Smooth muscle cell (in vitro differentiated cells): Measurements from ENCODE around the gene DCP1A. TPM values are rescaled to one million over a fixed set of nuclear protein-coding genes. Genes with fewer than 3 reads are reported as not detected.

ENCODE experiments used
- DNase-seq: peaks from one replicate; lab custom pipeline; 2025; ENCODE audit not compliant: unreplicated experiment; lab: John Stamatoyannopoulos, UW
- H2AFZ ChIP-seq: fragments of 200-600 bp; sonication (generic); 2 replicates; pipeline ENCODE4 v1.6.0; 2016; ENCODE audit warnings: antibody characterized with exemption, low read depth, mild to moderate bottlenecking
- H3F3A ChIP-seq: fragments of 200-600 bp; sonication (generic); 2 replicates; pipeline ENCODE4 v1.6.0; 2017; ENCODE audit warnings: antibody characterized with exemption, low read depth
- H3K27ac ChIP-seq: fragments of 200-600 bp; sonication (generic); 2 replicates; pipeline ENCODE4 v1.5.1; 2016; ENCODE audit warnings: low read depth, mild to moderate bottlenecking
- H3K27me3 ChIP-seq: fragments of 200-600 bp; sonication (generic); 2 replicates; pipeline ENCODE4 v1.6.1; 2016; ENCODE audit warnings: low read depth, mild to moderate bottlenecking
- H3K36me3 ChIP-seq: fragments of 200-600 bp; sonication (generic); 2 replicates; pipeline ENCODE4 v1.5.1; 2016; ENCODE audit warnings: low read depth
- H3K4me1 ChIP-seq: fragments of 200-600 bp; sonication (generic); 2 replicates; pipeline ENCODE4 v1.5.1; 2016; ENCODE audit warnings: low read depth
- H3K4me2 ChIP-seq: fragments of 200-600 bp; sonication (generic); 2 replicates; pipeline ENCODE4 v1.6.0; 2016; ENCODE audit warnings: mild to moderate bottlenecking
- H3K4me3 ChIP-seq: fragments of 200-600 bp; sonication (generic); 2 replicates; pipeline ENCODE4 v1.5.1; 2016; ENCODE audit warnings: mild to moderate bottlenecking
- H3K79me2 ChIP-seq: fragments of 200-600 bp; sonication (generic); 2 replicates; pipeline ENCODE4 v1.6.0; 2016; ENCODE audit warnings: low read depth, mild to moderate bottlenecking
- H3K9ac ChIP-seq: fragments of 200-600 bp; sonication (generic); 2 replicates; pipeline ENCODE4 v1.6.0; 2016; ENCODE audit warnings: low read depth
- H3K9me3 ChIP-seq: fragments of 200-600 bp; sonication (generic); replicated peaks from 2 replicates; pipeline ENCODE4 v1.5.1; 2016; ENCODE audit warnings: low read depth
- H4K20me1 ChIP-seq: fragments of 200-600 bp; sonication (generic); 2 replicates; pipeline ENCODE4 v1.6.0; 2016; ENCODE audit warnings: low read depth
- WGBS: methylation state at CpG from one replicate; pipeline ENCODE4 v1.1.7; 2016; ENCODE audit warnings: low lambda C conversion rate; 5-methylcytosine and 5-hydroxymethylcytosine counted together
- polyA plus RNA-seq: library from polyadenylated mRNA; unstranded; fragments of >200 nt; fragmentation: Nextera tagmentation; extraction: Ambion mirVana; gene quantifications from 2 replicates; pipeline ENCODE4 v1.2.1, GENCODE V29; 2016
- total RNA-seq: library from RNA; depleted of rRNA; stranded (reverse); fragments of >200 nt; gene quantifications from 2 replicates; pipeline ENCODE4 v1.2.3, GENCODE V29; 2014
- TF ChIP-seq, protein P1 (sequence below): fragments of 200-600 bp; sonication (generic); IDR thresholded peaks from 2 replicates; pipeline ENCODE4 v1.5.1; 2017; ENCODE audit warnings: borderline replicate concordance, mild to moderate bottlenecking, antibody characterized with exemption; ENCODE audit not compliant: insufficient read depth, poor library complexity, severe bottlenecking

Gene DCP1A
- total and polyA plus RNA-seq, 2 experiments from 2014 or later: 24.7 to 43.5 TPM

DNA sequence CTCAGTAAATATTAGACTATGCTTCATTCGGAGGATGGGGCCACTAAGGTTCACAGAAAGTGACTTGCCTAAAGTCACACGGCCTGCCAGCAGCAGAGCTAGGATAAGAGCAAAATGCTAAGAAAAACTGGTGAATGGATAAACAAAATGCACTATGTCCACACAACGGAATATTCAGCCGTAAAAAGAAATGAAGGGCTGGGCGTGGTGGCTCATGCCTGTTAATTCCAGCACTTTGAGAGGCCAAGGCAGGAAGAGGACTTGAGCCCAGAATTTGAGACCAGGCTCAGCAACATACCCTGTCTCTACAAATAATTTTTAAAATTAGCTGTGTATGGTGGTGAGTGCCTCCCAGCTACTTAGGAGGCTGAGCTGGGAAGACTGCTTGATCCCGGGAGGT lies 99.2 kb downstream of the DCP1A start:
- H3K4me1 ChIP-seq: peaks cover 17% of the 10 kb centered on the region
- no peak overlapping the region for H3K4me2 ChIP-seq
- H3K79me2 ChIP-seq: peaks cover 100% of the 10 kb centered on the region
- H3K27me3 ChIP-seq: no peaks in the 10 kb centered on the region
- WGBS: 87% methylated on average over 6 of the region's 6 CpGs
- DNase-seq: no peak
- H3K4me3 ChIP-seq: no peak overlapping the region
- H2AFZ ChIP-seq: no peak overlapping the region
- peaks cover 100% of the 10 kb centered on the region for H4K20me1 ChIP-seq
- H3K36me3 ChIP-seq: no peaks in the 10 kb centered on the region
- no peaks in the 10 kb centered on the region for H3K9me3 ChIP-seq
- TF ChIP-seq, protein P1, sequence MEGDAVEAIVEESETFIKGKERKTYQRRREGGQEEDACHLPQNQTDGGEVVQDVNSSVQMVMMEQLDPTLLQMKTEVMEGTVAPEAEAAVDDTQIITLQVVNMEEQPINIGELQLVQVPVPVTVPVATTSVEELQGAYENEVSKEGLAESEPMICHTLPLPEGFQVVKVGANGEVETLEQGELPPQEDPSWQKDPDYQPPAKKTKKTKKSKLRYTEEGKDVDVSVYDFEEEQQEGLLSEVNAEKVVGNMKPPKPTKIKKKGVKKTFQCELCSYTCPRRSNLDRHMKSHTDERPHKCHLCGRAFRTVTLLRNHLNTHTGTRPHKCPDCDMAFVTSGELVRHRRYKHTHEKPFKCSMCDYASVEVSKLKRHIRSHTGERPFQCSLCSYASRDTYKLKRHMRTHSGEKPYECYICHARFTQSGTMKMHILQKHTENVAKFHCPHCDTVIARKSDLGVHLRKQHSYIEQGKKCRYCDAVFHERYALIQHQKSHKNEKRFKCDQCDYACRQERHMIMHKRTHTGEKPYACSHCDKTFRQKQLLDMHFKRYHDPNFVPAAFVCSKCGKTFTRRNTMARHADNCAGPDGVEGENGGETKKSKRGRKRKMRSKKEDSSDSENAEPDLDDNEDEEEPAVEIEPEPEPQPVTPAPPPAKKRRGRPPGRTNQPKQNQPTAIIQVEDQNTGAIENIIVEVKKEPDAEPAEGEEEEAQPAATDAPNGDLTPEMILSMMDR: no peak
- H3K27ac ChIP-seq: no peak overlapping the region
- H3K9ac ChIP-seq: no peak overlapping the region
- no peaks in the 10 kb centered on the region for H3F3A ChIP-seq

DNA sequence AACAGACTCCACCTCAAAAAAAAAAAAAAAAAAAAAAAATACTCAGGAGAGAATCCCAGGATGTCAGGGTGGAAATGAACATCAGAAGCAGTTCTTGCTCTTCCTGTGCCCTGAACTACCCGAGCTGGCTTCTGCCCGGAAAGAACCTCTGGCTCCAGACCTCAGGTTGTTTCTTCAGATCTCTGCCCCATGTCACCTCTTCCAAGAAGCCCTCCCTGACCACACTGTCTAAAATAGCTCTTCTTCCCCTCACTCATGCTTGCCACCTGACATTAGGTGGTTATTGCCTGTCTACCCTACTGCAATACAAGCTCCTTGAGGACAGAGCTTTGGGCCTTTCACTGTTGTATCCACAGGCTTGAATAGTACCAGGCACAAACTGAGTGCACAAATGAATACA lies 99.7 kb downstream of the DCP1A start:
- H3K4me2 ChIP-seq: no peak overlapping the region
- peaks cover 100% of the 10 kb centered on the region for H3K79me2 ChIP-seq
- H2AFZ ChIP-seq: no peak overlapping the region
- WGBS: 94% methylated on average over 2 of the region's 2 CpGs
- H3F3A ChIP-seq: no peaks in the 10 kb centered on the region
- no peak overlapping the region for H3K9ac ChIP-seq
- H3K27ac ChIP-seq: no peak overlapping the region
- peaks cover 17% of the 10 kb centered on the region for H3K4me1 ChIP-seq
- no peaks in the 10 kb centered on the region for H3K27me3 ChIP-seq
- H4K20me1 ChIP-seq: peaks cover 100% of the 10 kb centered on the region
- H3K36me3 ChIP-seq: no peaks in the 10 kb centered on the region
- H3K9me3 ChIP-seq: no peaks in the 10 kb centered on the region
- DNase-seq: no peak
- TF ChIP-seq, protein P1: no peak
- no peak overlapping the region for H3K4me3 ChIP-seq

DNA sequence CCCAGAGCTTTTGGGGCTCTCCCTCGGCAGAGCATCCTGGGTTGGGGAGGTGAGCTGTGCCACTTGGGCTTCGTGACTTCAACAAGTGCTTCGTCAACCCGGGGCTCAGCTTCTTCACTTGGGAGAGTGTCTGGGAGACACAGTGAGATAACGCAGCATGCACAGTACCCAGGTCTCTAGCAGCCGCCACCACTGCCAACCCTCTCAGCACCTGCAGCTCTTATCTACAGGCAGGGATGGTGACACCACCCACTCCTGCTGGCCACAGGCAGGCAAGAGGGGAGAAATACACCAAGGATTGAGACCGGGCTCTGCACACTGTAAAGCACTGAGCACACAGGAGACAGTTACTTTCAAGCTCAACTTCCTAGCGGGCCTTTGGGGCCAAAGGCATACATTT lies 103.1 kb downstream of the DCP1A start:
- TF ChIP-seq, protein P1: no peak
- 93% methylated on average over 8 of the region's 8 CpGs for WGBS
- H3K4me3 ChIP-seq: no peak overlapping the region
- no peaks in the 10 kb centered on the region for H3K27me3 ChIP-seq
- no peaks in the 10 kb centered on the region for H3K36me3 ChIP-seq
- H3K79me2 ChIP-seq: peaks cover 87% of the 10 kb centered on the region
- H3K9ac ChIP-seq: no peak overlapping the region
- DNase-seq: no peak
- H3F3A ChIP-seq: peaks cover 14% of the 10 kb centered on the region
- H4K20me1 ChIP-seq: peaks cover 95% of the 10 kb centered on the region
- no peak overlapping the region for H2AFZ ChIP-seq
- H3K4me1 ChIP-seq: peaks cover 12% of the 10 kb centered on the region
- no peak overlapping the region for H3K27ac ChIP-seq
- no peaks in the 10 kb centered on the region for H3K9me3 ChIP-seq
- no peak overlapping the region for H3K4me2 ChIP-seq

DNA sequence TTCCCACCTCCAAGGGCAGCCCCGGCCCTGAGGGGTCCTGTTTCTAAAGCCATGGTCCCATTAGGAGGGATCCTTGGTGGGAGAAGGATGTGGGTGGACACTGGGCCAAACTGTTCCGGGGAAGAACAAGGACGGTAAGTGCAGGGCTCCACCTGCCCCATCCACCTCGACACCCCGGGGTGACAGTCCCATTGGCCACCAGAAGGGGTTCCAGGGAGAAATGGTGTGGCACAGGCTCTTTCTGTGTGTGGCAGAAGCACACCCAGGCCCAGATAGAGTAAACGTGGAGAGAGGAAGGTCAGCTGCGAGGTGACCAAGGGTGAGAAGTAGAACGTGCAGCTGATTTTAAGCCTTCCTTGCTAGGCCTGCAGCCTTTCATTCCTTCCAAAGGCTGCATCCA lies 103.6 kb downstream of the DCP1A start:
- no peaks in the 10 kb centered on the region for H3K27me3 ChIP-seq
- no peak overlapping the region for H2AFZ ChIP-seq
- H3K36me3 ChIP-seq: no peaks in the 10 kb centered on the region
- no peak overlapping the region for H3K4me2 ChIP-seq
- H3K9me3 ChIP-seq: no peaks in the 10 kb centered on the region
- peaks cover 90% of the 10 kb centered on the region for H4K20me1 ChIP-seq
- DNase-seq: no peak
- 85% methylated on average over 8 of the region's 8 CpGs for WGBS
- H3K9ac ChIP-seq: no peak overlapping the region
- no peak overlapping the region for H3K27ac ChIP-seq
- peaks cover 12% of the 10 kb centered on the region for H3K4me1 ChIP-seq
- H3K4me3 ChIP-seq: no peak overlapping the region
- H3K79me2 ChIP-seq: peaks cover 82% of the 10 kb centered on the region
- TF ChIP-seq, protein P1: no peak
- H3F3A ChIP-seq: peaks cover 17% of the 10 kb centered on the region
